ENCODE results near the gene CD164. TPM values are rescaled to one million over a fixed set of nuclear protein-coding genes. Genes with fewer than 3 reads are reported as not detected.

Gene CD164
- total and polyA plus RNA-seq, 4 donors = 131 to 300 (median 206) TPM

DNA sequence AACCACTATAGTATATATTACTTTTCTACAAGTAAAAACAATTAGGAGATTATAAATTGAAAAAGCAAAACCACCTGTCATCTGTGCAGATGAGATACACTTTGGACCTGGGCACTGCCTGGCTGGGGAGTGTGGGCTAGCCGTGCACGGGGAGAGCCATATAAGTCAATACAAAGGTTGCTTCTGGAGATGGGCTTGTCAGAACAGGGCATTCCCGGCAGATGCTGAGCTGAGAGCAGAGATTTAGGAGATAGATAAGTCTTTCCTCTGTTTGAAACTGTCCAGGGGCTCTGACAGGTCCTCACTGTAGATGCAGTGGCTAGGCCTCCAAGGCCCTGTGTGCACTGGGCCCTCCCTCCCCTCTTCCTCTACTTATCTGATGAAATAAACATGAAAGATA is 34.5 kb downstream of the CD164 start:
- H3K4me1 ChIP-seq (ENCODE audit: control insufficient read depth in 5 of 5, insufficient read depth in 5 of 5, low read length in 5 of 5) = peaks cover 0 to 16% (median 5%) of the 10 kb centered on the region in 5 donors
- no peaks in the 10 kb centered on the region for H3K27me3 ChIP-seq (ENCODE audit: control insufficient read depth in 3 of 3, insufficient read depth in 3 of 3, low read length in 2 of 3)
- no peaks in the 10 kb centered on the region for H3K36me3 ChIP-seq (ENCODE audit: control insufficient read depth in 4 of 4, insufficient read depth in 4 of 4, low read length in 4 of 4)
- TF ChIP-seq, protein P1, sequence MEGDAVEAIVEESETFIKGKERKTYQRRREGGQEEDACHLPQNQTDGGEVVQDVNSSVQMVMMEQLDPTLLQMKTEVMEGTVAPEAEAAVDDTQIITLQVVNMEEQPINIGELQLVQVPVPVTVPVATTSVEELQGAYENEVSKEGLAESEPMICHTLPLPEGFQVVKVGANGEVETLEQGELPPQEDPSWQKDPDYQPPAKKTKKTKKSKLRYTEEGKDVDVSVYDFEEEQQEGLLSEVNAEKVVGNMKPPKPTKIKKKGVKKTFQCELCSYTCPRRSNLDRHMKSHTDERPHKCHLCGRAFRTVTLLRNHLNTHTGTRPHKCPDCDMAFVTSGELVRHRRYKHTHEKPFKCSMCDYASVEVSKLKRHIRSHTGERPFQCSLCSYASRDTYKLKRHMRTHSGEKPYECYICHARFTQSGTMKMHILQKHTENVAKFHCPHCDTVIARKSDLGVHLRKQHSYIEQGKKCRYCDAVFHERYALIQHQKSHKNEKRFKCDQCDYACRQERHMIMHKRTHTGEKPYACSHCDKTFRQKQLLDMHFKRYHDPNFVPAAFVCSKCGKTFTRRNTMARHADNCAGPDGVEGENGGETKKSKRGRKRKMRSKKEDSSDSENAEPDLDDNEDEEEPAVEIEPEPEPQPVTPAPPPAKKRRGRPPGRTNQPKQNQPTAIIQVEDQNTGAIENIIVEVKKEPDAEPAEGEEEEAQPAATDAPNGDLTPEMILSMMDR (IDR thresholded peaks at IDR 0.05; ENCODE audit: control extremely low read depth, extremely low read depth) = no peak
- no peak overlapping the region for H3K27ac ChIP-seq (ENCODE audit: low read depth in 1 of 2, low read length in 1 of 2)
- H3K9ac ChIP-seq (ENCODE audit: insufficient read depth in 1 of 2, low read length in 2 of 2) = no peak overlapping the region
- WGBS, 2 donors = 83 to 91% methylated on average over 3 of the region's 3 CpGs
- no peak overlapping the region for H3K4me3 ChIP-seq
- H3K9me3 ChIP-seq (ENCODE audit: control insufficient read depth in 4 of 4, insufficient read depth in 3 of 4, low read length in 3 of 4) = no peaks in the 10 kb centered on the region
- ATAC-seq (ENCODE audit: insufficient read depth, low FRiP score) = no peak
- no peak for DNase-seq

DNA sequence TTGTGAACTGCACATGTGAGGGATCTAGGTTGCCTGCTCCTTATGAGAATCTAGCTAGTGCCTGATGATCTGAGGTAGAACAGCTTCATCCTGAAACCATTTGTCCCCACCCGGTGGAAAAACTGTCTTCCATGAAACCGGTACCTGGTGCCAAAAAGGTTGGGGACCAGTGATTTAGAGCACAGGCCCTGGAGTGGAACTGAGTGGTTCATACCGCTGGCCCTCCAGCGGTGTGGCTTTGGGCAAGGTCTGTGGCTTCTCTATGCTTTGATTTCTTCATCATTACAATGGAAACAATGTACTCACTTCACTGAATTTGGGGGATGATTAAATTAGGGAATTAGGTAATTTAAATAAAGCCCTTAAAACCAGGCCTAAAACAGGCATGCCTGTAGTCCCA is 36.3 kb downstream of the CD164 start:
- H3K9ac ChIP-seq (ENCODE audit: insufficient read depth in 1 of 2, low read length in 2 of 2) = no peak overlapping the region
- no peak overlapping the region for H3K4me3 ChIP-seq
- ATAC-seq (ENCODE audit: insufficient read depth, low FRiP score) (no peak), DNase-seq (no peak)
- H3K9me3 ChIP-seq (ENCODE audit: control insufficient read depth in 4 of 4, insufficient read depth in 3 of 4, low read length in 3 of 4) = no peaks in the 10 kb centered on the region
- H3K36me3 ChIP-seq (ENCODE audit: control insufficient read depth in 4 of 4, insufficient read depth in 4 of 4, low read length in 4 of 4) = no peaks in the 10 kb centered on the region
- H3K27ac ChIP-seq (ENCODE audit: low read depth in 1 of 2, low read length in 1 of 2) = no peak overlapping the region
- peaks cover 0 to 15% (median 4%) of the 10 kb centered on the region in 5 donors for H3K4me1 ChIP-seq (ENCODE audit: control insufficient read depth in 5 of 5, insufficient read depth in 5 of 5, low read length in 5 of 5)
- 89 to 90% methylated on average over 4 of the region's 4 CpGs for WGBS, 2 donors
- H3K27me3 ChIP-seq (ENCODE audit: control insufficient read depth in 3 of 3, insufficient read depth in 3 of 3, low read length in 2 of 3) = no peaks in the 10 kb centered on the region
- TF ChIP-seq, protein P1 (IDR thresholded peaks at IDR 0.05; ENCODE audit: control extremely low read depth, extremely low read depth) = no peak

DNA sequence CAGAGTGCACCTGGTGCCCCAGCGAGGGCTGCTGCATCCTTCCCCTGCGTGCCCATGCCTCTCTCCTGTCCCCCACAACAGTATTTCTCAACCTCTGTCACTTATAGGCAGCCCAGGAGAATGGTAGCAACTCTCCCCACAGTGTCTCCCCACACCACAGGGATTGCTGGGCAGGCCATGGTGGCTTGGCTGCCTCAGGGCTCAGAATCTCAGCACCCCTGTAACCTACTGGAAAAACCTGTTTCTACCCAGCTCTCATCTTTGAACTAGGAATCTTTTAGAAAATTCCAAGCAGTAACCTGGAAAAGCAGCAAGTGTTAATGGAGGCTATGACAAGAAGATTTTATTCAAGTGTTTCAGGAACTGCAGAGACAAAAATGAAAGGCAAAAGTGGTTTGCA is 38.0 kb downstream of the CD164 start:
- WGBS, 2 donors = 42 to 73% methylated on average over 2 of the region's 2 CpGs
- H3K9ac ChIP-seq (ENCODE audit: insufficient read depth in 1 of 2, low read length in 2 of 2) = no peak overlapping the region
- no peak overlapping the region for H3K4me3 ChIP-seq
- no peaks in the 10 kb centered on the region for H3K36me3 ChIP-seq (ENCODE audit: control insufficient read depth in 4 of 4, insufficient read depth in 4 of 4, low read length in 4 of 4)
- TF ChIP-seq, protein P1 (IDR thresholded peaks at IDR 0.05; ENCODE audit: control extremely low read depth, extremely low read depth) = no peak
- H3K9me3 ChIP-seq (ENCODE audit: control insufficient read depth in 4 of 4, insufficient read depth in 3 of 4, low read length in 3 of 4) = no peaks in the 10 kb centered on the region
- H3K27me3 ChIP-seq (ENCODE audit: control insufficient read depth in 3 of 3, insufficient read depth in 3 of 3, low read length in 2 of 3) = no peaks in the 10 kb centered on the region
- DNase-seq (peak; percentile 36 to 65 (median 47)), ATAC-seq (ENCODE audit: insufficient read depth, low FRiP score) (no peak)
- peaks cover 0 to 4% (median 0%) of the 10 kb centered on the region in 5 donors for H3K4me1 ChIP-seq (ENCODE audit: control insufficient read depth in 5 of 5, insufficient read depth in 5 of 5, low read length in 5 of 5)
- no peak overlapping the region for H3K27ac ChIP-seq (ENCODE audit: low read depth in 1 of 2, low read length in 1 of 2)

DNA sequence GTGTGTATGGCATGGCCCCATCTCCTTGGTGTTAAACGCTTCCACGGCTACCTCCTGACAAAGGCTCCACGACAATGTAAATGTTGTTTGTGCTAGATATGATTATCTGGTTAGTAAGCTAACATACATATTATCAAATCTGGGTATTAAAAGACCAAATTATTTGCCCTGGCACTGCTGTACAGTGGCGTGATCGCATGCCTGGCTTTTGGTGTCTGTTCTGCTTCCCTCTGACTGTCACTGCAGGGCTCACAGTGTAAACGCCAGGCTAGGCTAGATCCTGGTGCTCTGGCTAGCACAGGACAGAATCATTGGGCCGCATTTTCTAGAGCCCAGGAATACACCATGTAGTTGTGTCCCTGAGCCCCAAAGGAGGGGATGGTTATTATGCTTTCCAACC is 38.7 kb downstream of the CD164 start:
- Histone ChIP-seq H3K27ac (ENCODE audit: low read depth in 1 of 2, low read length in 1 of 2) (no peak overlapping the region), H3K27me3 (ENCODE audit: control insufficient read depth in 3 of 3, insufficient read depth in 3 of 3, low read length in 2 of 3) (no peaks in the 10 kb centered on the region), H3K9ac (ENCODE audit: insufficient read depth in 1 of 2, low read length in 2 of 2) (no peak overlapping the region), H3K4me3 (no peak overlapping the region), H3K36me3 (ENCODE audit: control insufficient read depth in 4 of 4, insufficient read depth in 4 of 4, low read length in 4 of 4) (no peaks in the 10 kb centered on the region), H3K4me1 (ENCODE audit: control insufficient read depth in 5 of 5, insufficient read depth in 5 of 5, low read length in 5 of 5) (peaks cover 0 to 4% (median 0%) of the 10 kb centered on the region in 5 donors), H3K9me3 (ENCODE audit: control insufficient read depth in 4 of 4, insufficient read depth in 3 of 4, low read length in 3 of 4) (no peaks in the 10 kb centered on the region)
- DNase-seq (no peak), ATAC-seq (ENCODE audit: insufficient read depth, low FRiP score) (no peak)
- TF ChIP-seq, protein P1 (IDR thresholded peaks at IDR 0.05; ENCODE audit: control extremely low read depth, extremely low read depth) = no peak
- 93 to 98% methylated on average over 7 of the region's 7 CpGs for WGBS, 2 donors

All from lung (tissue), 12 donors.